Body of pancreas (tissue), 4 donors: ENCODE measurements around the gene GAS5.

Source experiments
- POLR2A ChIP-seq, 3 donors: fragments of 450-650 bp; IDR thresholded peaks; one replicate each; pipeline ENCODE4 v1.6.1; 2016; ENCODE audit warnings: antibody characterized with exemption in 3 of 3, mild to moderate bottlenecking in 2 of 3
- TF ChIP-seq, protein P1 (sequence below), 7 experiments: fragments of 450-650 bp in 4 of 7; fragments of 200-600 bp in 3 of 7; sonication (generic) in 3 of 7; IDR thresholded peaks; one replicate each; pipeline ENCODE4 v1.5.1; 2016 to 2019; ENCODE audit warnings: antibody characterized with exemption in 7 of 7

DNA sequence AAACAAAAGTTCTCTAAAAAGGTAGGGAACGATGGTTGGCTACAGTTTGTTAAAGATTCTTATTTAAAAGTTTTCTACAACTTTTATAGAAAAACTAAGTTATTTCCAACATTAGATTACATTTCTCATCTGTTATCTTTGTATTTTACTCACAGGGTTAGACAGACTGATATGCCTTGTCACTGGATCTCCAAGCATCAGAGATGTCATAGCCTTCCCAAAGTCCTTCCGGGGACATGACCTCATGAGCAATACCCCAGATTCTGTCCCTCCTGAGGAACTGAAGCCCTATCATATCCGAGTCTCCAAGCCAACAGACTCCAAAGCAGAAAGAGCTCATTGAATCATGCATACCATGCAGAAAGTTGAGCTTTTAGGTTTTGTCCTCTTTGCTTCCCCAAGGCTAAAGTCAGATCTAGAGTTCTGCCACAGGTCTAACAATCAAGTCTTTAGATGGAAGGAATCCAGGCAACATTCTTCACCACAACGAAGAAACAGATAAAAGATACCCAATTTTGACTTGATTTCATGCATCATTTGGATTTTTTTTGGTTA lies 10.3 kb downstream of the GAS5 start:
- no peak for TF ChIP-seq POLR2A (IDR thresholded peaks at IDR 0.05)
- TF ChIP-seq, protein P1, sequence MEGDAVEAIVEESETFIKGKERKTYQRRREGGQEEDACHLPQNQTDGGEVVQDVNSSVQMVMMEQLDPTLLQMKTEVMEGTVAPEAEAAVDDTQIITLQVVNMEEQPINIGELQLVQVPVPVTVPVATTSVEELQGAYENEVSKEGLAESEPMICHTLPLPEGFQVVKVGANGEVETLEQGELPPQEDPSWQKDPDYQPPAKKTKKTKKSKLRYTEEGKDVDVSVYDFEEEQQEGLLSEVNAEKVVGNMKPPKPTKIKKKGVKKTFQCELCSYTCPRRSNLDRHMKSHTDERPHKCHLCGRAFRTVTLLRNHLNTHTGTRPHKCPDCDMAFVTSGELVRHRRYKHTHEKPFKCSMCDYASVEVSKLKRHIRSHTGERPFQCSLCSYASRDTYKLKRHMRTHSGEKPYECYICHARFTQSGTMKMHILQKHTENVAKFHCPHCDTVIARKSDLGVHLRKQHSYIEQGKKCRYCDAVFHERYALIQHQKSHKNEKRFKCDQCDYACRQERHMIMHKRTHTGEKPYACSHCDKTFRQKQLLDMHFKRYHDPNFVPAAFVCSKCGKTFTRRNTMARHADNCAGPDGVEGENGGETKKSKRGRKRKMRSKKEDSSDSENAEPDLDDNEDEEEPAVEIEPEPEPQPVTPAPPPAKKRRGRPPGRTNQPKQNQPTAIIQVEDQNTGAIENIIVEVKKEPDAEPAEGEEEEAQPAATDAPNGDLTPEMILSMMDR (IDR thresholded peaks at IDR 0.05) = no peak
